GM19351 (cell line): ENCODE results near the gene SLC2A13.

Source experiments
- ATAC-seq: cut with Tn5 transposase; IDR thresholded peaks from one replicate; pipeline ENCODE4 v1.9.1; 2021; ENCODE audit warnings: mild to moderate bottlenecking, moderate library complexity; ENCODE audit not compliant: unreplicated experiment

The SLC2A13 gene

DNA sequence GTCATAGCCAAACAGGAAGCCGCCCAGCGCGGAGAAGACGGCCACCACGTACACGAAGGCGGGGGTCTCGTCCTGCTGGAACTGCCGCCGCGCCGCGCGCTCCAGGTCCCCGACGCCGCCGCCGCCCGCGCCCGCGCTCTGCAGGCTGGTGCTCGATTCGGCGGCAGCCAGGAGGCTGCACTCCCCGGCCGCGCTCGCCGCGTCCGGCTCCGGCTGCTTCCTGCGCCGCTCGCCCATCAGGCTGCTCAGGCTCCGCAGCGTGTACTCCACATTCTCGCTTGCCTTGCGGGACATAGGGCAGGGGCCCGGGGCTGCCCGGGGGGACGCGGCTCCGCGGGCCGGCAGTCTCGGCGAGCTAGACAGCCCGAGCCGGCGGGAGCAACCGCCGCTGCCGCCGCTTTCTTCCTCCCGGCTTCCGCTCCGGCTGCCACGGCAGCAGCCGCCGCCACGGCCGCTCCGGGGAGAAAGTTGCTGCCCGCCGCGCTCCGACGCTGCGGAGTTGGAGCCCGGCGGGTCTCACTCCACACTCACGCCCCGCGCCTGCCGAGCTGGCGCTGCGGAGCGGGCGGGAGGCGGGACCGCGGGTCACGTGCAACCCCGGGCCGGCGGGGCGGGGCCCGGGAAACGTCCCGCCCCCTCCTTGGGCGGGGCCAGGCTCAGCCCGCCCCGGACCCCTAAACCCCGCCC, at the start of gene SLC2A13:
TSS of gene SLC2A13 (minus strand) at position 567 of the 687 bp plus-strand sequence. CDS start at position 294, 273 bp downstream.
- peak; percentile 77 for ATAC-seq

DNA sequence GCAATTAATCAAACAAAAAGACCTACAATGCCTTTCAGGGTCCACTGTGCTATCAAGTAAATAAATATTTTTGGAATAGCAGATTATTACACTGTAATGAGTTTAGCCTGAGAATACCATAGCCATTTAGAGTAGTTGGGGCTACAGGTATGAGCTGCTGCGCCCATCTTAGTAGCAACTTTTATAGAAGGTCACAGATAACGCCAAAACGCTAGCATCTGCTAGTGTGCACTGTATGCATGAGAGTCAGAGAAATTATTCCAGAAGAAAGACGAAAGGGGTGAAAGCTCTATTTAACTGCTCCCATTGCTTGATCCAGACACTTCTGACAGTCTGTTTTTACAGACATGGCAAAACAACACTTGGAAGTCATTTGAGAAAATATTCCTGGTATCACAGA, 48.5 kb upstream of the SLC2A13 start:
- no peak for ATAC-seq

DNA sequence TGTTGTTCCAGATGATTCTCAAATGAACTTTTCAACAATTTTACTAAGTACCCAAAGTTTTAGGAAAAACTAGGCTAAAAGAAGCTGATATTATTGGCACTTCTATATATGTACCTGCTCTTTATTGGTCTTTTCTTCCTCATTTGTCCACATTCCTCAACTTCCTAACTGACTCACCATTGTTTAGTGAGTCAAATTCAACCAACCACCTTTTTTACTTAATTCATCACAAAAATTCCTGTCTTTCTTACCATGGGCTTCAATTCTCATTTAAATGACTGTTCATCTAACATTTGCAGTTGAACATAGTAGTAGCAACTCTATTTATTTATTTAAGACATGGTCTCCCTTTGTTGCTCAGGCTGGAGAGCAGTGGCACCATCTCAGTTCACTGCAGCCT, 47.6 kb upstream of the SLC2A13 start:
- no peak for ATAC-seq

DNA sequence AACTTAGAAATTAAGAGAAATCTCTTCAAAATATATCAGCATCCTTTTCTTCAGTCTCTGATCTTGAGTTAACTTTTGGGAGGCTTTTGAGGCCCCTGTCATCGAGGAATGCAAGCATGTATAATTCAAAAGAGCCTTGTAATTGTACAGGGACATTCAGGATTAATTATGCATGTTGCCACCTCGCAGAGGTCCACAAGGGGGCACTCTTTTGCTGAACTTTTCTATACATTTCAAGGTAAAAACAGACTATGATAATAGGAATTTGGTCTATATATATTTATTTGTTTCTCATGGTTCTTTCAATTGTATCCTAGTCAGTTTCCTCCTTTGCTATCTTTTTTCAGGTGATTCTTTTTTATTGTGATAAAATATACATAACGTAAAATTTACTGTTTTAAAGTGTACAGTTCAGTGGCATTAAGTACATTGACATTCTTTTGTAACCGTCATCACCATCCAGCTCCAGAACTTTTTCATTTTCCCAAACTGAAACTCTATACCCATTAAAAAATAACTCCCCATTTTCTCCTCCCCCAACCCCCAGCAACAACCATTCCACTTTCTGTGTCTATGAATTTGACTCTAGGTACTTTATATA, 47.0 kb upstream of the SLC2A13 start:
- ATAC-seq = peak; percentile 53

DNA sequence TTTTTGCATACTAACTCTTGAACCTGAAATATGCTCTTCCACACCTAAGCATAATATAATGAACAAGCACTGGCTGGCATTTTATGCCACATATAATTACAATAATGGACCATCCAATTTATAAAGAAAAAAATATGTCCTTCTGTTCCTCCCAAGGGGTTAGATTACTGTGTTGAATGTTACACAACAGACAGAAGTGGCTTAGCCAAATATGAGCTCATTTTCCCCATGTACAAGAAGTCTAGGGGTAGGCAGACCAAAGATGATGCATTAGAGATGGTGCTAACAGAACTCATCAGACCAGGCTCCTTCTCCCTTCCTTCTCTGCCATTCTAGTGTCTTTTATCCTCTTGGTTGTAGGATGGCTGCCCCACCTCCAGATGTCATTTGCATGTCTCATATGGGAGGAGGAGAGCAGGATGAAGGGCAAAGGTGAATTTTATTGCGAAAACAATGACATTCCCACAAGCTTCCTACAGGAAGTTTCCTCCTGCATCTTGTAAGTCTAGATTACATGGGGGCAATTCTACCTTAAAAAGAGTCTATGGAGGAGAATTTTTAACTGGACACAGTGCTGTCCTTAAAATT, 43.9 kb upstream of the SLC2A13 start:
- no peak for ATAC-seq

DNA sequence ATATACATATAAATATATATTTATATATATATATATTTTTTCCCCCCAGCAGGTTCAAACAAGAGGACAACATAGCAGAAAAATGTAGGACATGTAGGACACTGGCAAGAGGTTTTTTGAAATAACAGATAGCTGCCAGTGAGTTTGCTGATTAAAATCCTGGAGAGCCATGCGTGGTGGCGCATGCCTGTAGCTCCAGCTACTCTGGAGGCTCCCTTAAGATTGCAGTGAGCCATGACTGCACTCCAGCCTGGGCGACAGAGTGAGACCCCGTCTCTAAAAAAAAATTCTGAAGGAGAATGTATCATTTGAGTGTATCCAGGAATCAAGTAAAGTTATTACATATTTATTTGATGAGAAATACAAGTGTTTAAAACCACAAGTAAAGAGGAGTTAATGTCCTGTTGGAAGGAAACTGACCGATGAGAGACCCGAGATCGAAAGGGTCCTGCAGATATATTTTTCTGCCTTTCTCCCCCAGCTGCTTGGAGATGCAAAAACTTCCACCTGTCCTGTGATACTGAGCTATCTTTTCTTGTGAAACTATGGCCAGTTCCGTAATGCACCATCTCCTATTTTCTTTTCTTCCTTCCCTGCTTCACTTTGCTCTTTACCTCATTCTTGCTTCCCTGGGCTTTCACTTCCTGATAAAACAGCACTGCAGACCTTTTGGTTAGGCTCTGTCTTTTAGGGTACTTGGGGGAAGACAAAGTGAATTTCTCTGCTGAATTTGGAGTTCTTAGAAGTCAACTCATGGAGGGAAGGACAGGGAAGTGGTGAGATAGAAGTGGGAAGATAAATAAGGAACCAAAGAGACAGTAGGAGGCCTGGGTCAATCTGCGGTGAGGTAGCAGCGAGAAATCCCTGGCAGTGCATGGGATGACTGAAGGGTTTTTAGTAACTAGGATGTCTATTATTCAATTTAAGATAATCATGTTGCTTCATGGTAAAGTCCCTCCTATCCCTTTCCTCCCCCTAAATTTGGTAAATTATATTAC, 41.2 kb upstream of the SLC2A13 start:
- no peak for ATAC-seq

DNA sequence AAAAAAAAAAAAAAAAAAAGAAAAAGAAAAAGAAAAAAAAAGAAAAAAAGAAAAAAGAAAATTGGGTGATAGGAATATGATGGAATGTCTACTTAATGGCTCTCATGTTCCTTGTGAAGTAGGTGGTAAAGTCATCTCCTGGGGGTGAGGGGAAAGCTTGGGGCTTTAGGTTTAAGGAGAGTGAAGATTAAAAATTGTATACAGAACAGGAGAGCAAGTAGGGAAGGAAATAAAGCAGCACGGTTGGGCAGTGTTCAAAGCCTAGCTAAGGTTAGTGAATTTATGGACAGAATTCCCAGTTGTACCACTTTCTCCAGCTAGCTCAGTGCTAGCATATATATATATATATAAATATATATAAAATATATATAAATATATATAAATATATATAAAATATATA, 40.0 kb upstream of the SLC2A13 start:
- no peak for ATAC-seq

DNA sequence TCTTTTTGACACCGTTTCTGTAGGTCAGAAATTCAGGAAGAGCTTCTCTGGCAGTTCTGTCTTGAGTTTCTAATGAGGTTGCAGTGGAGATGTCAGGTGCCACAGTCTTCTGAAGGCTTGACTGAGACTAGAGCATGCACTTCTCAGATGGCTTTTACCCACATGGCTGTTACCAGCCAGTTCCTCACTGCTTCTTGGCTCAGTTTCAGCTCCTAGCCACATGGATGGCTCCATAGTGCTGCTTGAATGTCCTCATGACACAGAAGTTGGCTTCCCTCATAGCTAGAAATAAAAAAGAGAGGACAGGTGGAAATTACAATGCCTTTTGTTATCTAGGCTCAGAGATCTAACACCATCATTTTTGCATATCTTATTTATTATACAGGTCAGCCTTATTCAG, 38.1 kb upstream of the SLC2A13 start:
- ATAC-seq = no peak

DNA sequence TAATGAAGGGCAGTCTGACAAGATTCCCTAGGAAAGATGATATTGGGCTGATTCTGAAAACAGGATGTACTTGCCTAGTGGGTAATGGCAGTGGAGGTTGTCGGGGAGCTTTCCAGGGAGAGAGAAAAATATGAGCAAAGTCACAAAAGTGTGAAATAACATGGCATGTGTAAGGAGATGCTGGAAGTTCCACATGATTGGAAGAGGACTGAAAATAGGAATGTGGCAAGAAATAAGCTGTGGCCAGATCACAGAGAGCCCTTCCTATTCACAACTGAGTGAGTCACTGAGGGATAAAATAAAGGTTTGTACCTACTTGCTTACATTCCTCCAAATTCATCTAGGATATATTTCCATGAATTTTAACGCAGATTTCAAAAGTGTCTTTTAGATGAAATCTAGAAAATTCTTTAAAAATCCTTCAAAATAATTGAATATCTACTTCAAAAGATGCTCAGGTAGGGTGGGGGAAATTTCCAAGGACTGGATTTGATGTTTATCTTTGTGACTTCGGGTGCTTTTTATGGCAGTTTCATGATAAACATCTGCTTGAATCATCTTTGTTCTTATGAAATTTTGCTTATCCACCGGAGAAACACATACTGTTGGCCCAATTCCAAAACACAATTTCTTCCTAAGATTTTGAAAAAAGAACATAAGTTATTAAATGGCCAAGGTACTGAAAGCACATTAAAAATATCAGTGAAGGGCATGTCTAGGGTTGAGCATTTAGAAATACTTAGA, 36.3 kb upstream of the SLC2A13 start:
- ATAC-seq = no peak

DNA sequence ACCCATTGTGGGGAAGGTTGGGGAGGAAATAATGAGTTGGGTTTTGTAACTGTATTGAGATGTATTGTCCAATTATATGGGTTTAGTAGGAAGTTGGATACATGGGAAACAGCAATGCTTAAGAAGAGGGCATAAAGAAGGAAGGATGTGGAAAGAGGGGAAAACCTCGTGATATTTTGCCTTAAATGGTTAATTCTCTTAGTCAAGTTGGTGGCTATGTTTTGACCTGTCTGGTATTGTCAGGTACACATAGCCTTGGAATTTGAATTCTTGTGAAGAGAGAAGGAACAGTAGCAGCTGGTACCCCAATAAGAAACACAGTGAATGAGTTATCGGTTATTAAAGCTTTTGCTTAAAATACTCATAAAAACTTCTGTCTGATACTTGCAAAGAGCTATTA, 32.6 kb upstream of the SLC2A13 start:
- ATAC-seq = no peak

DNA sequence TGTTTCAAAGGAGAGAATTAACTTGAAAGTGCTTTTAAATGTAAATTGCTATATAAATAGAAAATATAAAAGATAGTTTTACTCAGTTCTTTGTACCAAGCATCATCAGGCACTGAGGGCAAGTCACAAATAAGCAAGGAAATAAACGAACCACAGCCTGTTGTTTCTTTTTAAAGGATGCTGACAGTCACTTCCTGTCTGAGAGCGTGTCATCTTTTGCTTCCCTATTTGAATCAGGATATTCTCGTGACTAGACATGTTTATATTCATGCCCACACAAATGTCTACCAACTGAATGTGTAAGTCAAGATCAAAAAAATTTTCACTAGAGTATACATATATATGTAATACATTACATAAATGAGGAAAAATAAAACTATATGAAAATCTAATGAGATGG, 31.4 kb upstream of the SLC2A13 start:
- ATAC-seq = peak; percentile 92

DNA sequence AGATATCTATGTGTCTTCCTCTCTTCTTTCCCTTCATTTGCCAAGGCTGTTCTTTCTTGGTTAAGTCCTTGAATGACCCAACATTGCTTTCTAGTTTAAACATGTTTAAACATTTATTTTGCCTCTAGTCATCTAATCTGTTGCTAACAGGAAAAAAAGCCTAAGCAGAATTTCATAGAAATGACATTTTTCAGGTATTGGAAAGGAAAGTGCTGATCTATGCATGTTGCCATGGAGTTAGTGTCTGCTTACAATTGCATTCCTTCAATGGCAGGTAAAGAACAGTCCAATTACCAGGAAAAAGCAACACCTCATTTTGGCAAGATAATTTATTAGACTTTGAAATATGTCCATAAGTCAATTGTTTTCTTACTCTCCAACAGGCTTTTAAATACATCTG, 21.5 kb upstream of the SLC2A13 start:
- ATAC-seq = no peak

DNA sequence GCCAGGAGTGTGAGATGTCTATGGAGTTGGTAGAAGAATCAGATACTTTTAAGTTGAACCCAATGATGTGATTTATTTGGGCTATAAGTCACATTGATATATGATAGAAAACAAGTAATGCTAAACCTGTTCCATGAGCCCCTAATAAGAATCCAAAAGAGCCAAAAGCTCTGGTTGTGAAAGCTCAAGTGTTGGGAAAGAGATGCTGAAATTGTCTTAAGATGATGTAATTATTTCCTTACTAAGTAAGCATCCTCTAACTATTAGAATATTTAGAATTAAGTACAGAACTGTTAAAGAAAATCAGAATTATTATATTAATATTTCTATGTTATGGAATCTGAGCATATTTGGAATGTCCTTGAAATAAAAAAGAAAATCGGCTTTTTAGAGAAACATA, 17.6 kb upstream of the SLC2A13 start:
- no peak for ATAC-seq

DNA sequence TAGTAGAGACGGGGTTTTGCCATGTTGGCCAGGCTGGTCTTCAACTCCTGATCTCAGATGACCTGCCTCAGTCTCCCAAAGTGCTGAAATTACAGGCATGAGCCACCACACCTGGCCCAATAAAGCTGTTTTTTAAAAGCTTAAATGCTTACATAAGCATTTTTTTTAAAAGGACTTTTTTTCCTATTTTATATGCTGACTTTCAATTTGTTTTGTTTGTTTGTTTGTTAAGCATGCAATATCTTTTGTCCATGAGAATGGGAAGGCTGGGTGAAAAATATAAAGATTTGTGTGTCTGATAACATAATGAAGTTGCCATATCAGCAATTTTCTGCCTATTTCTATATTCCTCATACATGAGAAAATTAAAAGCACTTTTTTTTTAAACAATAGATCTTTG, 17.0 kb upstream of the SLC2A13 start:
- no peak for ATAC-seq

DNA sequence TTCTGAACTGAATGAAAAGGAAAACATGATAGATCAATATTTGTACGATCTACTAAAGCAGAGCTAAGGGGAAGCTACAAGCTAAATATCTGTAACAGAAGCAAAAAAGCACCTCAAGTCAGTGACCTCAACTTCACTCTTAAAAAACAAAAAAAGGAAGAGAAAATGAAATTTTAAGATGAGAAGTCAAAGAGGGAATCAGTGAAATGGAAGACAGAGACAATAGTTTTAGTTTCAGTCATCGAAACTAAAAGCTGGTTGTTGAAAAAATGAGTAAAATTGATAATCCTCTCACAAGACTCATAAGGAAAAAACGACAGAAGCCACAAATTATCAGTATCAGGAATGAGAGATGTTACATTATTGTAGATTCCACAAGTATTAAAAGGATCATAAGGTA, 11.9 kb upstream of the SLC2A13 start:
- ATAC-seq = peak; percentile 96

DNA sequence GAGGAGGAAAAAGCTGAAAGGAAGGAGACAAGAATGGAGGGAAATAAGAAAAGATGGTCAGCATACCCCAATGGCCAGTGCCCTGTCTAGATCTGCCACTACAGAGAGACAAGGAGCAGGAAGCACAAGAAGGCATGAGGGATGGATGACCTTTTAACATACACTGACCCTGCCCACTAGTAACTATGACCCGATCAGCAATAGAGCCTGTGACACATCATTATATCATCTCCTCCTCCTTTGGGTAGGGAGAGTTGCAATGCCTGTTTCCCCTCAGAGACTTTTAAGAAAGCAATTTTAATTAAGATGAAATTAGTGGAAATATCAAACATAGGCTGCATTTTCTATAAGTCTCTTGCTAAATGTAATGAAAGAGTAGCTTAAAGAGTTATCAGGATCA, 4.7 kb upstream of the SLC2A13 start:
- ATAC-seq = no peak

DNA sequence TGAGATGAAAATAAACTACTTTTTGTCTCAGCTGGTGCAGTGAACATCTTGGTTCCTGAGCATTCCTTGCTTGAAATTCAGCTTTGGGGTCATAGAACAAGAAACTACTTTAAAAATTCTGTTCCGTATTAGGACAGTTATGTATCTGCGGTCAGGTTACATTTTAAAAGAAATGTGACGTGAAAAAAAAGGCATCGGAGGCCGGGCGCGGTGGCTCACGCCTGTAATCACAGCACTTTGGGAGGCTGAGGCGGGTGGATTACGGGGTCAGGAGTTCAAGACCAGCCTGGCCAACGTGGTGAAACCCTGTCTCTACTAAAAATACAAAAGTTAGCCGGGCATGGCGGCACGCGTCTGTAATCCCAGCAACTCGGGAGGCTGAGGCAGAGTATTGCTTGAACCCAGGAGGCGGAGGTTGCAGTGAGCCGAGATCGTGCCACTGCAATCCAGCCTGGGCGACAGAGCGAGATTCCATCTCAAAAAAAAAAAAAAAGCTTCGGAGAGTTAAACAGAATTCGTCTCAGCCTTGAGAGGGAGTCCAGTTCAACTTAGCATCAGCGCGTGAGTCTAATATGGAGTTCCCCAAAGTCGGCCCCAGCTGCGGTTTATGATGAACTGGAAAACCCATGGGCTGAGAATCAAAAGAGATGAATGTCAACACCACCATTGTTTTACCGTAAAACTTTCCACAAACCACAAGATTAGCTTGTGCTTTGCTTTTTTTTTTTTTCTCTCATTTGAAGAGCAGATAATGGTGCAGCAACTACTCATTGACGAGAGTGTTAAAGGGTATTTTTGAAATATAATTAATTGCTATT, 2.1 kb upstream of the SLC2A13 start:
- no peak for ATAC-seq

DNA sequence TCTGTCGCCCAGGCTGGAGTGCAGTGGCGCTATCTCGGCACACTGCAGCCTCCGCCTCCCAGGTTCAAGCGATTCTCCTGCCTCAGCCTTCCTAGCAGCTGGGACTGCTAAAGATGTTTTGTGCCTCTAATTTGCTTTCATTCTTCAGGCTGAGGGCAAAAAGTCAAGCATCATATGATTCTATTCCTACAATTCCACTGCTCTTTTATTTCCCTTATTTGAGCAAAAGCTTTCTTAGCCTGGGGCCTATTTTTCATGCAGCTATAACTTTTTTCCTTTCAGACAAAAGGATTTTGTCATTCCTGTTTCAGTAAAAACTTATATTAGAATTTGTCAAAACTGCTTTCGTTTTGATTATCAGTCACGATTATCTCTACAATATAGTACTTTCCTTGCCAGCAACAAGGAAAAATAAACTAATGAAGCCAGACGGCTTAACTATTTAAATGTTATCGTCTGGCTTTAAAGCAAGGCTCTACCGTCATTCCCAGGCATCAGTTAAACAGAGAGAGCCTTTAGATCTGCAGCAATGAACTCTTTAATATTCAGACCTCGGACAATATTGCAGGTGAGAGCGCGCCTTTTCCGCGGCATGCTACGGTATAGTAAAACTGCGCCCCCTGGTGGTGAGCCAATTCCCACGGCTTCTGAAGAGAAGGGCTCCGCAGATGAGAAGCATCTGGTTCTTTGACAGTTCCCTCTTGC, 1.4 kb upstream of the SLC2A13 start:
- peak; percentile 41 for ATAC-seq

DNA sequence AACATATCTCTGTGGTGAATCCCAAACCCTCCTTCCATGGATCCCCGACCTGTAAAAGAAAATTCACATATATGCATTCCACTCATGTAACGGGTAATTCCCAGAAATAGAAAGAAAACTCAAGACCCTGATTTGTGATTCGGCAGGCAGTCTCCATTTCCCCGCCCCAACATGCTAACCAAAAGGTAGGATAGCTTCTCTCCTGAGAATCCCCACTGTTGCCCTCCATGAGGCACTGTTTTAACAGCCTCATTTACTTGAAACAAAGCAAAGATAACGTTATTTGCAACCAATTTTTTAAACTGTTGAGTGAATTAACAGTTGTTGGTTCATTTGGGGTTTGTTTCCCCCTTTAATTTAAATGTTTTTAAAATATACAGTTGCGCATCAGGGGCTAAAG, 774 bp upstream of the SLC2A13 start:
- no peak for ATAC-seq
